ENCODE data around the gene JAK3. TPM values are rescaled to one million over a fixed set of nuclear protein-coding genes. Genes with fewer than 3 reads are reported as not detected.

Gene JAK3
- total RNA-seq, 4 donors from 2014 or later = 2.3 to 22.1 (median 8.5) TPM

DNA sequence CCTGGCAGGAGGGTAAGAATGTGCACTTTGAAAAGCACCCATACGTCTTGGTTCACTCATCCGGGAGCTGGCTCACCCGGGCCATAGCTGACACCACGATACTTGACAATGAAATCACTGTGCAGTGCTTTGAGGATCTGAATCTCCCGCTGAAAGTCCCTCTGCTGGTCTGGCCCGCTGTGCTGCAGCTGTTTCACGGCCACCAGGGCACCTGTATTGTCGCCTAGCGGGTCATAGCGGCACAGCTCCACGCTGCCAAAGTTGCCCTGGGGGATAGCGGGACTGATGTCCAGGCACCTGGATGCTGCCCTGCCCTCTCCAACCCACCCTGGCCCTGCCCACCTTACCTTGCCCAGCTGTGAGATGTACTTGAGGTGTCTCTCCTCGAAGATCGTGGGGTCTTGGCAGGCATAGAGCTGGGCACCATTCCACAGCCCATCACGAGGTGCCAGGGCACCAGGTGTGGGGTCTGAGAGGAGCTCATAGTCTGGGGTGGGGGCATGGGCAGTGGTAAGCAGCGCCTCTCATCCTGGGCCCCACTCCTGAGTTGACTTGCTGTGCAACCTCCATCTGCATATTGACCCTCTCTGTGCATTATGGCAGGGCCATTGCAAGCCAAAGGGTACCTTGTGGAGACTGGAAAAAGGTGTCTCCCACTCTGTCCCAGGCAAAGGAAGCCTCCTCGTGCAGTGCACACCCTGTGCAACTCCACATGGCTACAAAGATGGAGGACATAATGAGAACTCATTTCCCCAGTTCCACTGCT is 15.2 kb downstream of the JAK3 start:
- intact Hi-C loops (cut with DNase I; ENCODE audit: low total_unique reads) = no loop called here
- in situ Hi-C loops (cut with MboI; ENCODE audit: low pct_ligation_motif_present in 1 of 4, low pct_unique_long_range_greater_than_20kb in 1 of 4, low sequenced_read_pairs in 3 of 4) = no loop called here
- H3K4me3 ChIP-seq = no peak overlapping the region
- no peak overlapping the region for H3K27ac ChIP-seq
- 57 to 72% methylated on average over 3 to 17 of the region's 17 CpGs for WGBS, 2 donors (ENCODE audit: low coverage in 1 of 2)
- TF ChIP-seq POLR2A (IDR thresholded peaks at IDR 0.05) (no peak), EP300 (IDR thresholded peaks at IDR 0.05; ENCODE audit: low read depth) (no peak), POLR2AphosphoS5 (IDR thresholded peaks at IDR 0.05) (no peak)
- TF ChIP-seq, protein P1, sequence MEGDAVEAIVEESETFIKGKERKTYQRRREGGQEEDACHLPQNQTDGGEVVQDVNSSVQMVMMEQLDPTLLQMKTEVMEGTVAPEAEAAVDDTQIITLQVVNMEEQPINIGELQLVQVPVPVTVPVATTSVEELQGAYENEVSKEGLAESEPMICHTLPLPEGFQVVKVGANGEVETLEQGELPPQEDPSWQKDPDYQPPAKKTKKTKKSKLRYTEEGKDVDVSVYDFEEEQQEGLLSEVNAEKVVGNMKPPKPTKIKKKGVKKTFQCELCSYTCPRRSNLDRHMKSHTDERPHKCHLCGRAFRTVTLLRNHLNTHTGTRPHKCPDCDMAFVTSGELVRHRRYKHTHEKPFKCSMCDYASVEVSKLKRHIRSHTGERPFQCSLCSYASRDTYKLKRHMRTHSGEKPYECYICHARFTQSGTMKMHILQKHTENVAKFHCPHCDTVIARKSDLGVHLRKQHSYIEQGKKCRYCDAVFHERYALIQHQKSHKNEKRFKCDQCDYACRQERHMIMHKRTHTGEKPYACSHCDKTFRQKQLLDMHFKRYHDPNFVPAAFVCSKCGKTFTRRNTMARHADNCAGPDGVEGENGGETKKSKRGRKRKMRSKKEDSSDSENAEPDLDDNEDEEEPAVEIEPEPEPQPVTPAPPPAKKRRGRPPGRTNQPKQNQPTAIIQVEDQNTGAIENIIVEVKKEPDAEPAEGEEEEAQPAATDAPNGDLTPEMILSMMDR (IDR thresholded peaks at IDR 0.05) = no peak
- no peak for DNase-seq
- H3K4me1 ChIP-seq = peaks cover 0 to 16% (median 5%) of the 10 kb centered on the region in 4 donors
- H3K27me3 ChIP-seq = peaks cover 32% of the 10 kb centered on the region
- H3K9me3 ChIP-seq = no peaks in the 10 kb centered on the region
- H3K36me3 ChIP-seq = no peaks in the 10 kb centered on the region

DNA sequence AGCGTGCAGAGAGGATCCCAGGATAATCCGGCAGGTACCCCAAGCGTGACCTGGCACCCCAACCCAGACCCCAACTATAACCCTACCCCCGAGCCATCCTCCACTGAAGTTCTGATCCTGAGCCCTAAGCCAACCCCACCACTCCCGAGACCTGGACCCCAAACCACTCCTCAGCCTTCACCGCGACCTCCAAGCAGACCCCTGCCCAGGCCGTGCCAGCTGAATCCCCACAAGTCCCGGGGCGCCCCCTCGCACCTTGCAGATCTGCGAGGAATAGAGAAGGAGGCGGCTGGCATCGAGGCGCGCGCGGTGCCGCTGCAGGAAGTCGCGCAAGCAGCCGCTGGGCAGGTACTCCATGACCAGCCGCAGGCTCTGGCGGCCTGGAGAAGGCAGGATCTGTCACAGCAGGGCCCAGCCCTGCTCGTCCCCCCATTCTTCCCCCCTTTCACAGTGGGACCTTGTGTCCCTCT is 16.3 kb downstream of the JAK3 start:
- no peaks in the 10 kb centered on the region for H3K9me3 ChIP-seq
- TF ChIP-seq EP300 (IDR thresholded peaks at IDR 0.05; ENCODE audit: low read depth) = no peak

DNA sequence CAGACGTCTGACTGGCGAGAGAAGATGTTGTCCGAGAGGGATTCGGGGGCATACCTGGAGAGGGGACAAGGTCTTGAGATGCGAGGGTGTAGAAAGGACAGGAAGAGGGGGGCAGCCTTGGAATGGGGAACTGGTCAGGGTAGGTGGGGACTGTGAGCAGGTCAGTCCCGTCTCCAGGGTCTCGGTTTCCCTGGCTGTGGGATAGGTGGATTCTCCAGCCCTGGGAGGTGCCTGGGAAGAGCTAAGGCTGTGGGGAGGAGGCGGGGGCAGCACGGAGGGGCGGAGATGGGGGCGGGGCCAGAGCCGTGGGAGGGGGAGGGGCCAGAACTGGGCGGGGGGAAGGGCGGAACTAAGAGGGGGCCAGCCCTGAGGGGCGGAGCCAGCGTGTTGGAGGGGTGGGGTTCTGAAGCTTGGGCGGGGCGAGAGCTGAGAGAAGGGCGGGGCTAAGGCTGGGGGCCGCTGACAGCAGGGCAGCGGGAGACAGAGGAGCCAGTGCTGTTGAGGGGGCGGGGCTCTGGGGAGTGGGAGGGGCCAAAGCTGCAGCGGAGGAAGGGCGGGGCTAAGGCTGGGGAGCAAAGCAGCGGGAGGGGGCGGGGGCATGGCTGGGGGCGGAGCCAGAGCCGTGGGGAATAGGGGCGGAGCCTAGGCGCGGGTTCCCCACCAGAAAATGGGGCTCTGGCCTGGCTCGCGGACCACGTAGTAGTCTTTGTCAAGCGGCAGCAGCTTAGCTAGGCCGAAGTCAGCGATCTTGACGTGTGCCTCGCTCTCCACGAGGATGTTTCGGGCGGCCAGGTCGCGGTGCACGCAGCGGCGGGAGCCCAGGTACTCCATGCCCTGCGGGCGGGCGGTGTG is 17.0 kb downstream of the JAK3 start:
- in situ Hi-C loops (cut with MboI; ENCODE audit: low pct_ligation_motif_present in 1 of 4, low pct_unique_long_range_greater_than_20kb in 1 of 4, low sequenced_read_pairs in 3 of 4) = no loop called here

More for the DNA sequence above, 16.3 kb downstream of the JAK3 start:
- peaks cover 0 to 16% (median 5%) of the 10 kb centered on the region in 4 donors for H3K4me1 ChIP-seq
- H3K27ac ChIP-seq = no peak overlapping the region
- intact Hi-C loops (cut with DNase I; ENCODE audit: low total_unique reads) (no loop called here), in situ Hi-C loops (cut with MboI; ENCODE audit: low pct_ligation_motif_present in 1 of 4, low pct_unique_long_range_greater_than_20kb in 1 of 4, low sequenced_read_pairs in 3 of 4) (no loop called here)
- H3K27me3 ChIP-seq = peaks cover 32% of the 10 kb centered on the region
- no peaks in the 10 kb centered on the region for H3K36me3 ChIP-seq
- no peak for DNase-seq
- H3K4me3 ChIP-seq = peak overlapping the region in 2 of 4 donors; percentile 26
- 59% methylated on average over 23 of the region's 25 CpGs; no CpG with 5 or more reads in 1 of the 2 donors for WGBS, 2 donors (ENCODE audit: low coverage in 1 of 2)

DNA sequence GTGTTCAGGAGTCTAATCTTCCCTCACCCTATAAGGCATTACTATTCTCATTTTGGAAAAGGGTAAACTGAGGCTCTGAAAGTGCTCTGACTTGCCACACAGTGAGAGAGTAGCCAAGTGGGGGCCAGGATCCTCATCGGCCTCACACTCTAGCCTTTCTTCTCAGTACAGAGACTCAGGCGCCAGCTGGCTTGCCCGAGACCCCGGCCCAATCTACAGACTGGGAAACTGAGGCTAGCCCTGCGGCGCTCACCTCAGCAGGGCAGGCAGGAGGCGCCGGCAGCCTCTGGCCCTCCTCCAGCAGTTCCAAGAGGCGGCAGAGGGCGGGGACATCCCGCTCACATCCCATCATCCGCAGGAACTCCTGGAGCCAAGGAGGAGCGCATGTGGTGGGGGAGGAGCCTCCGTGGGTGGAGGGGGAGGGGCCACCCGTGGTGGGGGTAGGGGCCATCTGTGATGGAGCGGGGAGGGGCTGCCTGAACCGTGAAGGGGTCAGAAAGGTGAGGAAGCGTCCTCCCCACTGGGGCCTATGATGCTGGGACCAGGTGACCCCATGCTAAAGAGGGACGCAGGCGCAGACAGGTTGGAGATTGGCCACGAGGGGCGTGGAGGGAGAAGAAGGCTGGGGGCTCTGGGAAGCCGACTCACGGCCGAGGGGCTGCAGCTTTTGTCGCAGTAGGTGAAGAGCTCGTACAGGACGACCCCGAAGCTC is 17.8 kb downstream of the JAK3 start:
- H3K4me3 ChIP-seq = peak overlapping the region in 1 of 4 donors; percentile 17
- WGBS, 2 donors (ENCODE audit: low coverage in 1 of 2) = 34% methylated on average over 29 of the region's 29 CpGs; no CpG with 5 or more reads in 1 of the 2 donors
- intact Hi-C loops (cut with DNase I; ENCODE audit: low total_unique reads) = no loop called here
- in situ Hi-C loops (cut with MboI; ENCODE audit: low pct_ligation_motif_present in 1 of 4, low pct_unique_long_range_greater_than_20kb in 1 of 4, low sequenced_read_pairs in 3 of 4) = no loop called here
- peaks cover 28% of the 10 kb centered on the region for H3K27me3 ChIP-seq
- peak overlapping the region in 1 of 4 donors; percentile 21 for H3K27ac ChIP-seq
- TF ChIP-seq POLR2A (IDR thresholded peaks at IDR 0.05) (no peak), EP300 (IDR thresholded peaks at IDR 0.05; ENCODE audit: low read depth) (no peak), POLR2AphosphoS5 (IDR thresholded peaks at IDR 0.05) (no peak)
- TF ChIP-seq, protein P1 (IDR thresholded peaks at IDR 0.05) = no peak
- H3K9me3 ChIP-seq = no peaks in the 10 kb centered on the region
- H3K36me3 ChIP-seq = no peaks in the 10 kb centered on the region
- H3K4me1 ChIP-seq = peaks cover 0 to 16% (median 5%) of the 10 kb centered on the region in 4 donors
- DNase-seq = peak; percentile 33

More for the DNA sequence above, 17.0 kb downstream of the JAK3 start:
- Histone ChIP-seq H3K27ac (peak overlapping the region in 1 of 4 donors; percentile 21), H3K4me1 (peaks cover 0 to 16% (median 5%) of the 10 kb centered on the region in 4 donors), H3K36me3 (no peaks in the 10 kb centered on the region), H3K4me3 (peak overlapping the region in 2 of 4 donors; percentile 26), H3K9me3 (no peaks in the 10 kb centered on the region), H3K27me3 (peaks cover 30% of the 10 kb centered on the region)
- DNase-seq = peak; percentile 82
- intact Hi-C loops (cut with DNase I; ENCODE audit: low total_unique reads) = no loop called here
- TF ChIP-seq, protein P1 (IDR thresholded peaks at IDR 0.05) = no peak
- TF ChIP-seq POLR2AphosphoS5 (IDR thresholded peaks at IDR 0.05) = no peak
- TF ChIP-seq EP300 (IDR thresholded peaks at IDR 0.05; ENCODE audit: low read depth) = no peak
- TF ChIP-seq POLR2A (IDR thresholded peaks at IDR 0.05) = no peak
- 45 to 49% methylated on average over 8 to 31 of the region's 50 CpGs for WGBS, 2 donors (ENCODE audit: low coverage in 1 of 2)
